GM12891 (cell line): Measurements from ENCODE around the gene EXOC4.

Experiments used
- PAX5 ChIP-seq: IDR thresholded peaks from 2 replicates; pipeline ENCODE4 v1.6.1; 2011; ENCODE audit warnings: low read length, moderate library complexity, mild to moderate bottlenecking; ENCODE audit not compliant: insufficient read depth, severe bottlenecking
- POLR2A ChIP-seq: IDR thresholded peaks from 2 replicates; pipeline ENCODE4 v1.6.1; 2011; ENCODE audit warnings: low read depth, low read length, control low read depth
- POLR2AphosphoS5 ChIP-seq: IDR thresholded peaks from 2 replicates; pipeline ENCODE4 v1.6.1; 2011; ENCODE audit warnings: low read depth, low read length, control low read depth
- POU2F2 ChIP-seq: IDR thresholded peaks from 2 replicates; pipeline ENCODE4 v1.6.1; 2011; ENCODE audit warnings: low read depth, mild to moderate bottlenecking, control low read depth, low read length, moderate library complexity
- SPI1 ChIP-seq: IDR thresholded peaks from 2 replicates; pipeline ENCODE4 v1.6.1; 2011; ENCODE audit warnings: low read depth, low read length, control low read depth
- TAF1 ChIP-seq: IDR thresholded peaks from 2 replicates; pipeline ENCODE4 v1.6.1; 2011; ENCODE audit warnings: low read depth, low read length, control low read depth

GRCh38 chr7:133748443-133749407 is 495.8 kb downstream of the EXOC4 start:
- TF ChIP-seq TAF1 (no peak), POLR2AphosphoS5 (no peak), POLR2A (no peak), SPI1 (no peak), PAX5 (no peak), POU2F2 (no peak)
